Trophoblast cell (in vitro differentiated cells and primary cell): ENCODE results near the gene HOMER1.

ENCODE experiments used
- DNase-seq, 2 donors: peaks; one replicate each; pipeline ENCODE4 v3.0.0-alpha.2; 2016
- H2AFZ ChIP-seq: 2 replicates; pipeline ENCODE4 v1.6.1; 2013; ENCODE audit warnings: low read length, moderate library complexity, mild to moderate bottlenecking; ENCODE audit not compliant: insufficient read depth, poor library complexity
- H2AK5ac ChIP-seq: 2 replicates; pipeline ENCODE4 v1.6.1; 2013; ENCODE audit warnings: mild to moderate bottlenecking, low read length
- H2BK120ac ChIP-seq: 2 replicates; pipeline ENCODE4 v1.6.1; 2013; ENCODE audit warnings: low read length, mild to moderate bottlenecking, moderate library complexity; ENCODE audit not compliant: insufficient read depth, poor library complexity
- H2BK12ac ChIP-seq: 2 replicates; pipeline ENCODE4 v1.6.1; 2013; ENCODE audit warnings: mild to moderate bottlenecking, low read length, moderate library complexity
- H2BK5ac ChIP-seq: 2 replicates; pipeline ENCODE4 v1.6.1; 2013; ENCODE audit warnings: low read length, low read depth, moderate library complexity, mild to moderate bottlenecking; ENCODE audit not compliant: poor library complexity
- H3K14ac ChIP-seq: 2 replicates; pipeline ENCODE4 v1.6.1; 2013; ENCODE audit warnings: mild to moderate bottlenecking, low read length
- H3K18ac ChIP-seq: 2 replicates; pipeline ENCODE4 v1.6.1; 2013; ENCODE audit warnings: mild to moderate bottlenecking, low read length
- H3K23ac ChIP-seq: 2 replicates; pipeline ENCODE4 v1.6.1; 2013; ENCODE audit warnings: low read length
- H3K27ac ChIP-seq: 2 replicates; pipeline ENCODE4 v1.5.1; 2013; ENCODE audit warnings: low read depth, mild to moderate bottlenecking, inconsistent platforms, low read length, moderate library complexity
- H3K27me3 ChIP-seq: 2 replicates; pipeline ENCODE4 v1.6.1; 2013; ENCODE audit warnings: inconsistent platforms, mild to moderate bottlenecking, low read length, moderate library complexity; ENCODE audit not compliant: insufficient read depth
- H3K36me3 ChIP-seq, 2 experiments: 1 replicate in 1 of 2; 2 replicates in 1 of 2; pipeline ENCODE4 v1.6.1; 2013; ENCODE audit warnings: low read length in 2 of 2, mild to moderate bottlenecking in 2 of 2, moderate library complexity in 1 of 2; ENCODE audit not compliant: insufficient read depth in 2 of 2, control insufficient read depth in 1 of 2
- H3K4ac ChIP-seq: 2 replicates; pipeline ENCODE4 v1.6.1; 2013; ENCODE audit warnings: low read depth, mild to moderate bottlenecking, low read length, moderate library complexity
- H3K4me1 ChIP-seq, 2 experiments: 1 replicate in 1 of 2; 2 replicates in 1 of 2; pipeline ENCODE4 v1.6.1; 2013; ENCODE audit warnings: low read length in 2 of 2, mild to moderate bottlenecking in 2 of 2, moderate library complexity in 1 of 2; ENCODE audit not compliant: insufficient read depth in 2 of 2, control insufficient read depth in 1 of 2
- H3K4me2 ChIP-seq: 2 replicates; pipeline ENCODE4 v1.6.1; 2013; ENCODE audit warnings: inconsistent platforms, mild to moderate bottlenecking, low read length, moderate library complexity
- H3K4me3 ChIP-seq: 2 replicates; pipeline ENCODE4 v1.5.1; 2013; ENCODE audit warnings: mild to moderate bottlenecking, low read depth, low read length, inconsistent platforms
- H3K79me1 ChIP-seq: one replicate; pipeline ENCODE4 v1.6.1; 2013; ENCODE audit warnings: low read length
- H3K79me2 ChIP-seq: 2 replicates; pipeline ENCODE4 v1.6.1; 2013; ENCODE audit warnings: low read length, mild to moderate bottlenecking; ENCODE audit not compliant: control insufficient read depth, insufficient read depth, poor library complexity
- H3K9ac ChIP-seq: 2 replicates; pipeline ENCODE4 v1.6.1; 2013; ENCODE audit warnings: mild to moderate bottlenecking, low read length
- H3K9me3 ChIP-seq: 2 replicates; pipeline ENCODE4 v1.6.1; 2013; ENCODE audit warnings: low read depth, mild to moderate bottlenecking, control low read depth, inconsistent platforms, low read length; ENCODE audit not compliant: insufficient read depth
- H4K12ac ChIP-seq: 2 replicates; pipeline ENCODE4 v1.6.1; 2013; ENCODE audit warnings: low read depth, mild to moderate bottlenecking, low read length, moderate library complexity
- H4K8ac ChIP-seq: 2 replicates; pipeline ENCODE4 v1.6.1; 2013; ENCODE audit warnings: low read depth, mild to moderate bottlenecking, low read length, moderate library complexity
- H4K91ac ChIP-seq: one replicate; pipeline ENCODE4 v1.6.1; 2013; ENCODE audit warnings: low read depth, mild to moderate bottlenecking, low read length, moderate library complexity
- WGBS: extraction: QIAGEN DNeasy Blood & Tissue Kit; methylation state at CpG from one replicate; pipeline ENCODE4 v1.1.7; 2013; ENCODE audit warnings: missing lambda C conversion rate; ENCODE audit not compliant: insufficient read length, insufficient coverage; ENCODE audit errors: extremely low coverage; 5-methylcytosine and 5-hydroxymethylcytosine counted together

The HOMER1 gene

DNA sequence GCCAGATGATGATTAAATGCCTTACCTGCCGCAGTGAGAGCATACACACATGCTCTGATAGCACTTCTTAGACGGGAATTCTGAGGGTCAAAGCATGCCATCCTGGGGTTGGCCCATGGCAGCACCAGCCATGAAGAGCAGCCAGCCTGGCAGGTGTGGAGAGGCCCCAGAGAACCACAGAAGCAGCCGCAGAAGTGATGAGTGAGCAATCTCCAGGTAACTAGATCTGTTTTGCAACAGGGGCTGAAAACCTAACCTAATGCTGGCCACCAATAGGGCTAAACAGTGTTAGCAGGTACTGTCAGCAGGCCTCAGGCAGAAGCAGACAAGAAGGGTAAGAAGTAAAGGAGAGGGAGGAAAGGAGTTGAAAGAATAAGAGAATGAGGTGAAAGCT, 33.5 kb upstream of the HOMER1 start:
- Histone ChIP-seq H3K36me3 (no peaks in the 10 kb centered on the region), H3K4me1 (peaks cover 8 to 11% of the 10 kb centered on the region in 2 experiments), H3K27me3 (no peaks in the 10 kb centered on the region), H2AFZ (no peak overlapping the region), H2BK120ac (peak overlapping the region; percentile 30), H3K4ac (no peak overlapping the region), H3K4me2 (no peak overlapping the region), H3K9me3 (no peaks in the 10 kb centered on the region), H4K12ac (no peak overlapping the region), H3K23ac (no peak overlapping the region), H3K14ac (peak overlapping the region; percentile 44), H3K79me1 (peaks cover 2% of the 10 kb centered on the region), H2BK5ac (no peak overlapping the region), H2BK12ac (no peak overlapping the region), H3K27ac (peak overlapping the region; percentile 70), H3K4me3 (no peak overlapping the region), H4K91ac (peak overlapping the region; percentile 61), H3K18ac (peak overlapping the region; percentile 74), H3K9ac (no peak overlapping the region), H4K8ac (peak overlapping the region; percentile 43), H2AK5ac (no peak overlapping the region), H3K79me2 (no peaks in the 10 kb centered on the region)
- peak; percentile 31 to 63 for DNase-seq
- WGBS: no CpG with 5 or more reads among the region's 3 CpGs

DNA sequence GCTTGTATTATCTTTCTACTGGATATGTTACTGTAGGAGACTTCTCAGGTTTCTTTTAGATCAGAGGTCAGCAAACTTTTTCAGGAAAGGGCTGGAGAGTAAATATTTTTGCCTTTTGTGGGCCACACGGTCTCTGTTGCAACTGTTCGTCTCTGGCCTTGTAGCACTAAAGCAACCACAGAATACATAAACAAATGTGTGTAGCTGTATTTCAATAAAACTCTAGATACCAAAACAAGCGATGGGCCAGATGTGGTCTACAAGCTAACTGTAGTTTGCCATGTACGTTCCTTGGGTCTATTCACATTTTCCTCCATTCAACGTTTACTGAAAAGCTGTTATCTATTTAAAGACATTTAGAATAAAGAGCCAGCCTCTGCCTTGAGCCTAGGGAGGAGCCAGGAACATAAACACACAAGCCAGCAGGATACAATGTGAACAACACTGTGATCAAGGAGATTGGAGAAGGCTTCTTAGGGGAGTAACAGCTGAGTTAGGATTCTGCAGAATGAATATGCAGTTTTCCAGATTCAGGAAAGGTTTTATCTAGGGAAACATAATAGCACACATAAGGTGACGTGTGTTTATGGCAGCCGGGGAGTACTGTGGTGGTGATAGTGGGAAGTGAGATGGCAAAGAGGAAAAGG, 33.0 kb upstream of the HOMER1 start:
- Histone ChIP-seq H4K8ac (peak overlapping the region; percentile 40), H2BK5ac (no peak overlapping the region), H3K4me2 (no peak overlapping the region), H3K23ac (no peak overlapping the region), H3K9ac (no peak overlapping the region), H3K4me1 (peaks cover 8 to 11% of the 10 kb centered on the region in 2 experiments), H2AK5ac (no peak overlapping the region), H2BK120ac (peak overlapping the region; percentile 46), H4K12ac (no peak overlapping the region), H3K79me2 (no peaks in the 10 kb centered on the region), H3K27ac (peak overlapping the region; percentile 58), H3K36me3 (no peaks in the 10 kb centered on the region), H4K91ac (no peak overlapping the region), H3K18ac (peak overlapping the region; percentile 74), H3K79me1 (peaks cover 2% of the 10 kb centered on the region), H2BK12ac (no peak overlapping the region), H3K4me3 (no peak overlapping the region), H3K9me3 (no peaks in the 10 kb centered on the region), H3K27me3 (no peaks in the 10 kb centered on the region), H2AFZ (no peak overlapping the region), H3K4ac (no peak overlapping the region), H3K14ac (no peak overlapping the region)
- no CpG with 5 or more reads among the region's 7 CpGs for WGBS
- DNase-seq: no peak

DNA sequence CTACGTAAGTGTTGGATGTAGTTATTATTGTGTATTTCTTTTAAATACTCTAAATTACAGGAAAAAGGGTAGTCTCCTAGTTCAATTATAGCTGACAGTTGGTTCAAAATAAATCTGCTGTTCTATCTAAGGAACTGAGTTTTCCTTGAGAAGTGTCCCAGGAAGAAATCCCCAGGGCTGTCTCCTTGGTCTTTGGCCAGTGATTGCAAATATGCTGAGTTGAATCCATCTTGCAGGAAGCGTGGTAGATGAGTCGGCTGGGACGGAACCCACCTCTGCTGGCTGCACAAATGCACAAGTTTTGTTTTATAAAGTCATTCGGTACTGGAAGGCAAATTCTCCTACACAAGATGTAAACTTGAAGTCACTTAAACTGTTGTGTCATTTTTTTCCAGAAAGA, 30.2 kb upstream of the HOMER1 start:
- Histone ChIP-seq H3K23ac (no peak overlapping the region), H2AFZ (no peak overlapping the region), H3K4me1 (peaks cover 8 to 11% of the 10 kb centered on the region in 2 experiments), H3K9me3 (no peaks in the 10 kb centered on the region), H2AK5ac (no peak overlapping the region), H3K18ac (no peak overlapping the region), H3K4me3 (no peak overlapping the region), H4K12ac (no peak overlapping the region), H4K91ac (no peak overlapping the region), H4K8ac (no peak overlapping the region), H3K27ac (no peak overlapping the region), H3K4me2 (no peak overlapping the region), H3K36me3 (no peaks in the 10 kb centered on the region), H3K79me2 (no peaks in the 10 kb centered on the region), H3K79me1 (peaks cover 2% of the 10 kb centered on the region), H3K27me3 (no peaks in the 10 kb centered on the region), H3K4ac (no peak overlapping the region), H2BK12ac (no peak overlapping the region), H3K14ac (no peak overlapping the region), H2BK120ac (no peak overlapping the region), H2BK5ac (no peak overlapping the region), H3K9ac (no peak overlapping the region)
- DNase-seq: no peak
- no CpG with 5 or more reads among the region's 5 CpGs for WGBS

DNA sequence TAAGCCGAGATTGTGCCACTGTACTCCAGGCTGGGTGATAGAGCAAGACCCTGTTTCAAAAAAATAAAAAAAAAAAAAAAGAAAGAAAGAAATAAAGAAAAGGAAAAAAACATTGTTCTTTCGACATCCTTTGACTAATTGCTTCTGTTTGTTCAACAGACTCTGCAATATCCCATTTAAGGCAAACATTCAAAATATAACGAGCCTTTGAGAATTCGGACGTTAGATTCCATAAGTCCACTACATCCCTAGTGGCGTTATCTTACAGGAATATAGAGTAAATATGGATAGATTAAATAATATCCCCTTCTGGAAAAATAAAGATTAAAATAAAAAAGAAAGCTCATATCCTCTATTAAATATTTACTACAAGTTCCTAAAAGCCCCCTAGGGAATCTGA, 27.0 kb upstream of the HOMER1 start:
- Histone ChIP-seq H4K8ac (no peak overlapping the region), H3K14ac (no peak overlapping the region), H3K4me3 (no peak overlapping the region), H3K36me3 (no peaks in the 10 kb centered on the region), H3K4me2 (no peak overlapping the region), H3K23ac (no peak overlapping the region), H3K4me1 (no peaks in the 10 kb centered on the region), H3K18ac (no peak overlapping the region), H2AK5ac (no peak overlapping the region), H4K91ac (no peak overlapping the region), H3K4ac (no peak overlapping the region), H2AFZ (no peak overlapping the region), H2BK120ac (no peak overlapping the region), H3K9me3 (no peaks in the 10 kb centered on the region), H3K27ac (no peak overlapping the region), H3K27me3 (no peaks in the 10 kb centered on the region), H3K79me2 (no peaks in the 10 kb centered on the region), H4K12ac (no peak overlapping the region), H3K9ac (no peak overlapping the region), H3K79me1 (no peaks in the 10 kb centered on the region), H2BK5ac (no peak overlapping the region), H2BK12ac (no peak overlapping the region)
- no peak for DNase-seq
- WGBS: no CpG with 5 or more reads among the region's 6 CpGs
